Type B pancreatic cell (in vitro differentiated cells): ENCODE measurements around the gene CHN1. TPM values are rescaled to one million over a fixed set of nuclear protein-coding genes. Genes with fewer than 3 reads are reported as not detected.

ENCODE experiments used
- DNase-seq: peaks from one replicate; pipeline ENCODE4 v3.0.0; 2021; ENCODE audit warnings: mixed read lengths; ENCODE audit not compliant: unreplicated experiment; ENCODE audit errors: extremely low spot score
- H3K27ac Mint-ChIP-seq: 2 replicates; pipeline ENCODE4 v1.8.0; 2021; ENCODE audit warnings: mild to moderate bottlenecking, mixed read lengths
- H3K27me3 Mint-ChIP-seq: 2 replicates; pipeline ENCODE4 v1.8.0; 2021; ENCODE audit warnings: mixed read lengths
- H3K36me3 Mint-ChIP-seq: 2 replicates; pipeline ENCODE4 v1.8.0; 2021; ENCODE audit warnings: mixed read lengths
- H3K4me1 Mint-ChIP-seq: one replicate; pipeline ENCODE4 v1.8.0; 2021; ENCODE audit warnings: mixed read lengths; ENCODE audit not compliant: unreplicated experiment
- H3K4me3 Mint-ChIP-seq: 2 replicates; pipeline ENCODE4 v1.8.0; 2021; ENCODE audit warnings: mild to moderate bottlenecking, mixed read lengths
- H3K9me3 Mint-ChIP-seq: 2 replicates; pipeline ENCODE4 v1.8.0; 2021; ENCODE audit warnings: mixed read lengths
- total RNA-seq: library from RNA; stranded (reverse); gene quantifications from 2 replicates; pipeline ENCODE4 v1.2.1, GENCODE V29; 2021; ENCODE audit warnings: low replicate concordance
- TF ChIP-seq, protein P1 (sequence below): fragments of 200-600 bp; sonication (generic); conservative IDR thresholded peaks from 2 replicates; pipeline ENCODE4 v1.5.0; 2021; ENCODE audit warnings: antibody characterized with exemption, mild to moderate bottlenecking

Gene CHN1
- total RNA-seq, 1 donor from 2014 or later = 24.0 TPM

DNA sequence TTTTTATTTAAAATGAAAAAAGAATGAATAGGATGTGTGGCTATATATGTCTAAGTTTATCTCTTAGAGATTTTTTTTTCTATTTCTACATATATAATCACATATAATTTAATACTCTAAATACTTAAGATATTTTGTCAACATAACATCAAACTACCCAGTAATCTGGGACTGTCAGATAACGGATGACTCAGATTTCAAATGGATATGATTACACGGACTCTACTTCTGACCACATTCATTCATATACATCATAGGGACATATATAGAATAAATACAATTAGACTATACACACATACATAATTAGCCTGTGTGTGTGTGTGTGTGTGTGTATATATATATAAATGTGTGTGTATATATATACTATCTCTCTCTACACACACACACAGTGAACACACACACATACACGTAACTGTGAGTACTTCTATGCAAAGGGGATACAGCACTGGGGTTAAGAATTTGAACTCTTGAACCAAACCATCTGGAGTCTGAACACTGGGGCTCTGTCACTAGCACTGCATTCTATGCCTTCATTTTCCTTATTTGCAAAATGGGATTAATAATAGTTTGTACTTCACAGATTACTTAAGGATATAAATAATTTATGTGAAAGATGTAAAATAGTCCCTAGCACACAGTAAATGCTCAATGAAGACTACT is 59.5 kb downstream of the CHN1 start:
- H3K27me3 Mint-ChIP-seq = no peaks in the 10 kb centered on the region
- DNase-seq = no peak
- H3K36me3 Mint-ChIP-seq = peaks cover 8% of the 10 kb centered on the region
- no peak overlapping the region for H3K27ac Mint-ChIP-seq
- TF ChIP-seq, protein P1, sequence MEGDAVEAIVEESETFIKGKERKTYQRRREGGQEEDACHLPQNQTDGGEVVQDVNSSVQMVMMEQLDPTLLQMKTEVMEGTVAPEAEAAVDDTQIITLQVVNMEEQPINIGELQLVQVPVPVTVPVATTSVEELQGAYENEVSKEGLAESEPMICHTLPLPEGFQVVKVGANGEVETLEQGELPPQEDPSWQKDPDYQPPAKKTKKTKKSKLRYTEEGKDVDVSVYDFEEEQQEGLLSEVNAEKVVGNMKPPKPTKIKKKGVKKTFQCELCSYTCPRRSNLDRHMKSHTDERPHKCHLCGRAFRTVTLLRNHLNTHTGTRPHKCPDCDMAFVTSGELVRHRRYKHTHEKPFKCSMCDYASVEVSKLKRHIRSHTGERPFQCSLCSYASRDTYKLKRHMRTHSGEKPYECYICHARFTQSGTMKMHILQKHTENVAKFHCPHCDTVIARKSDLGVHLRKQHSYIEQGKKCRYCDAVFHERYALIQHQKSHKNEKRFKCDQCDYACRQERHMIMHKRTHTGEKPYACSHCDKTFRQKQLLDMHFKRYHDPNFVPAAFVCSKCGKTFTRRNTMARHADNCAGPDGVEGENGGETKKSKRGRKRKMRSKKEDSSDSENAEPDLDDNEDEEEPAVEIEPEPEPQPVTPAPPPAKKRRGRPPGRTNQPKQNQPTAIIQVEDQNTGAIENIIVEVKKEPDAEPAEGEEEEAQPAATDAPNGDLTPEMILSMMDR = no peak
- no peaks in the 10 kb centered on the region for H3K4me1 Mint-ChIP-seq
- H3K4me3 Mint-ChIP-seq = no peak overlapping the region
- H3K9me3 Mint-ChIP-seq = no peaks in the 10 kb centered on the region

DNA sequence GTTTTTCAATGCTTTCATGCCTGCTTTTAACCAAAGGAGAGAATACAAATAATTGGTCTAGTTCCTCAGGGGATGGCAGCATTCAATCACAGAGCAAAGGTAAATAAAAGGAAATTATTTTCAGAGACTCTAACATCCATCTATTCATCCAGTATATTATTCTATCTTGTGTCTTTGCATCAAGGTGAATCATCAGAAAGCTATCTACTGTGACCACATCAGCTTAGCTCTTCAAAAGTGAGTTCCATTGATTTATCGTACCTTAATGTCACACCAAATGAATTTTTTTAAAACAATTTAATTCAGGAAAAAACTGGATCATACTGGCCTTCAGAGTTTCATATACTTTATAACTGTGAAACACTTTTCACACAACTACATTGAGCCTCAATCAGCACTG is 66.1 kb downstream of the CHN1 start:
- Mint-ChIP-seq H3K9me3 (no peaks in the 10 kb centered on the region), H3K27me3 (no peaks in the 10 kb centered on the region), H3K4me1 (no peaks in the 10 kb centered on the region), H3K4me3 (no peak overlapping the region), H3K36me3 (peaks cover 8% of the 10 kb centered on the region), H3K27ac (no peak overlapping the region)
- TF ChIP-seq, protein P1 = no peak
- no peak for DNase-seq

- DNase-seq = no peak
- Mint-ChIP-seq H3K27ac (no peak overlapping the region), H3K36me3 (peaks cover 3% of the 10 kb centered on the region), H3K27me3 (no peaks in the 10 kb centered on the region), H3K4me3 (no peak overlapping the region), H3K9me3 (peaks cover 4% of the 10 kb centered on the region), H3K4me1 (peaks cover 6% of the 10 kb centered on the region)
- TF ChIP-seq, protein P1 = no peak
These were observed 73.5 kb downstream of the CHN1 start for GRCh38 chr2:174931724-174932123.

DNA sequence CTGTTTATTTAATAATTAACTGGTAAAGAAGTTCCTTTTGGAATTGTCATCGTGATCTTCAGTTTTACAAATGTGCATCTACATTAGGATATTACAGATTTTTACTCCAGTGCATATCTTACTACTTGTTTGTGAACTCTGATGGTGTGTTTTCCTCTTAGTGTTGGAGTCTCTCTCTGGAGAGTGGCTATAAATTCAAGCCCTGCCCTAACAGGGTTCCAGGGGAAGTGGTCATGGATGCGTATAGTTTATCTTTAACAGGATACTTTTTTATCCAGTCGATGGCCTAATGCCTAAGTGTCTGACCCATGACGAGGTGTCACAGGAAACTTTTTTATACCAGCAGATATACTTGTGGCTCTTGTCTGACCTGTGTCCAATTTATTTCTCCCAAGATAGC is 75.4 kb downstream of the CHN1 start:
- Mint-ChIP-seq H3K27me3 (no peaks in the 10 kb centered on the region), H3K36me3 (peaks cover 8% of the 10 kb centered on the region)

GRCh38 chr2:174925046-174925784 is 80.0 kb downstream of the CHN1 start:
- TF ChIP-seq, protein P1 = no peak
- peaks cover 4% of the 10 kb centered on the region for H3K4me1 Mint-ChIP-seq
- H3K9me3 Mint-ChIP-seq = peaks cover 3% of the 10 kb centered on the region
- H3K27me3 Mint-ChIP-seq = no peaks in the 10 kb centered on the region
- H3K4me3 Mint-ChIP-seq = no peak overlapping the region
- DNase-seq = no peak
- H3K27ac Mint-ChIP-seq = no peak overlapping the region
- H3K36me3 Mint-ChIP-seq = peaks cover 15% of the 10 kb centered on the region

More for the DNA sequence above, 75.4 kb downstream of the CHN1 start:
- no peak overlapping the region for H3K4me3 Mint-ChIP-seq
- H3K27ac Mint-ChIP-seq = no peak overlapping the region
- DNase-seq = no peak
- peaks cover 4% of the 10 kb centered on the region for H3K9me3 Mint-ChIP-seq
- H3K4me1 Mint-ChIP-seq = peaks cover 6% of the 10 kb centered on the region
- TF ChIP-seq, protein P1 = no peak
